Endodermal cell (in vitro differentiated cells): ENCODE data around the gene TACC2. TPM values are rescaled to one million over a fixed set of nuclear protein-coding genes. Genes with fewer than 3 reads are reported as not detected.

Experiments used
- DNase-seq: peaks from one replicate; pipeline ENCODE4 v3.0.0-alpha.2; 2017
- H3K27ac ChIP-seq: 2 replicates; pipeline ENCODE4 v1.5.1; 2013; ENCODE audit warnings: mild to moderate bottlenecking, low read depth, low read length, moderate library complexity
- H3K27me3 ChIP-seq: 2 replicates; pipeline ENCODE4 v1.6.1; 2013; ENCODE audit warnings: mild to moderate bottlenecking, low read length, moderate library complexity; ENCODE audit not compliant: insufficient read depth, control insufficient read depth, poor library complexity, severe bottlenecking
- H3K36me3 ChIP-seq: 2 replicates; pipeline ENCODE4 v1.7.0; 2013; ENCODE audit warnings: mild to moderate bottlenecking, low read length, moderate library complexity; ENCODE audit not compliant: control insufficient read depth, insufficient read depth
- H3K4me1 ChIP-seq: one replicate; pipeline ENCODE4 v1.7.0; 2013; ENCODE audit warnings: low read length; ENCODE audit not compliant: control insufficient read depth, insufficient read depth
- H3K4me3 ChIP-seq: 2 replicates; pipeline ENCODE4 v1.5.1; 2013; ENCODE audit warnings: mild to moderate bottlenecking, low read length, moderate library complexity
- H3K9ac ChIP-seq: 2 replicates; pipeline ENCODE4 v1.6.1; 2013; ENCODE audit warnings: mild to moderate bottlenecking, low read length, moderate library complexity; ENCODE audit not compliant: poor library complexity, severe bottlenecking; ENCODE audit errors: extremely low read depth
- H3K9me3 ChIP-seq: 2 replicates; pipeline ENCODE4 v1.6.1; 2013; ENCODE audit warnings: mild to moderate bottlenecking, low read length, moderate library complexity; ENCODE audit not compliant: control insufficient read depth
- H3K27ac Mint-ChIP-seq: 2 replicates; pipeline ENCODE4 v1.8.0; 2020; ENCODE audit warnings: mixed read lengths
- H3K27me3 Mint-ChIP-seq: 2 replicates; pipeline ENCODE4 v1.8.0; 2021; ENCODE audit warnings: mild to moderate bottlenecking, mixed read lengths; ENCODE audit not compliant: insufficient read depth
- H3K36me3 Mint-ChIP-seq: 2 replicates; pipeline ENCODE4 v1.8.0; 2020; ENCODE audit warnings: low read depth, mixed read lengths
- H3K4me1 Mint-ChIP-seq: 2 replicates; pipeline ENCODE4 v1.8.0; 2020; ENCODE audit warnings: mixed read lengths
- H3K4me3 Mint-ChIP-seq: 2 replicates; pipeline ENCODE4 v1.8.0; 2020; ENCODE audit warnings: mild to moderate bottlenecking, moderate library complexity, mixed read lengths
- H3K9me3 Mint-ChIP-seq: 2 replicates; pipeline ENCODE4 v1.8.0; 2020; ENCODE audit warnings: mild to moderate bottlenecking, mixed read lengths
- CTCF ChIP-seq: fragments of 200-600 bp; sonication (generic); conservative IDR thresholded peaks from 2 replicates; pipeline ENCODE4 v1.5.0; 2021; ENCODE audit warnings: antibody characterized with exemption, mild to moderate bottlenecking
- WGBS, 2 experiments: methylation state at CpG; one replicate each; pipeline versions ENCODE4 v1.1.5 to v1.1.7; 2013; ENCODE audit warnings: missing lambda C conversion rate in 2 of 2, mixed read lengths in 1 of 2; ENCODE audit not compliant: insufficient coverage in 1 of 2, insufficient read length in 1 of 2; 5-methylcytosine and 5-hydroxymethylcytosine counted together
- total RNA-seq, 2 donors: library from RNA; stranded (reverse); fragmentation: NEBNext Ultra II Directional in 1 of 2; extraction: Animal tissue kit (Norgen Biotek cat#: 25700) in 1 of 2; gene quantifications; 2 replicates in 1 of 2; 3 replicates in 1 of 2; pipeline ENCODE4 v1.2.1, GENCODE V29; 2021

The TACC2 gene
- total RNA-seq, 2 donors from 2014 or later: 24.5 to 34.1 TPM

- TF ChIP-seq CTCF: no peak
- 93 to 100% methylated on average over 3 to 5 of the region's 5 CpGs for WGBS, 2 experiments
These were observed 302.8 kb downstream of the TACC2 start for GRCh38 chr10:122291739-122292138.

GRCh38 chr10:122292376-122292775 is 303.4 kb downstream of the TACC2 start:
- Mint-ChIP-seq H3K36me3 (no peaks in the 10 kb centered on the region), H3K27ac (no peak overlapping the region), H3K9me3 (no peaks in the 10 kb centered on the region), H3K4me1 (peaks cover 16% of the 10 kb centered on the region), H3K4me3 (no peak overlapping the region), H3K27me3 (no peaks in the 10 kb centered on the region)
- no peaks in the 10 kb centered on the region for H3K27me3 ChIP-seq
- no peak for DNase-seq
- no peaks in the 10 kb centered on the region for H3K9me3 ChIP-seq
- no peak for TF ChIP-seq CTCF
- no peak overlapping the region for H3K9ac ChIP-seq
- WGBS, 2 experiments: 98 to 100% methylated on average over 2 to 3 of the region's 3 CpGs
- no peak overlapping the region for H3K27ac ChIP-seq
- no peak overlapping the region for H3K4me3 ChIP-seq
- H3K36me3 ChIP-seq: no peaks in the 10 kb centered on the region
- peaks cover 6% of the 10 kb centered on the region for H3K4me1 ChIP-seq

More at GRCh38 chr10:122291739-122292138, 302.8 kb downstream of the TACC2 start:
- Histone ChIP-seq H3K4me3 (no peak overlapping the region), H3K36me3 (no peaks in the 10 kb centered on the region), H3K4me1 (peaks cover 6% of the 10 kb centered on the region), H3K9me3 (no peaks in the 10 kb centered on the region), H3K27ac (no peak overlapping the region), H3K27me3 (no peaks in the 10 kb centered on the region), H3K9ac (no peak overlapping the region)
- Mint-ChIP-seq H3K9me3 (no peaks in the 10 kb centered on the region), H3K36me3 (no peaks in the 10 kb centered on the region), H3K27ac (no peak overlapping the region), H3K4me1 (peaks cover 20% of the 10 kb centered on the region), H3K4me3 (no peak overlapping the region), H3K27me3 (no peaks in the 10 kb centered on the region)
- no peak for DNase-seq

- H3K4me3 Mint-ChIP-seq: no peak overlapping the region
- Histone ChIP-seq H3K4me3 (no peak overlapping the region), H3K36me3 (no peaks in the 10 kb centered on the region), H3K4me1 (peaks cover 6% of the 10 kb centered on the region), H3K27ac (no peak overlapping the region), H3K27me3 (no peaks in the 10 kb centered on the region), H3K9me3 (no peaks in the 10 kb centered on the region), H3K9ac (no peak overlapping the region)
- DNase-seq: no peak
- H3K36me3 Mint-ChIP-seq: no peaks in the 10 kb centered on the region
- TF ChIP-seq CTCF: no peak
- H3K4me1 Mint-ChIP-seq: peaks cover 16% of the 10 kb centered on the region
- 94 to 98% methylated on average over 5 to 10 of the region's 10 CpGs for WGBS, 2 experiments
- no peak overlapping the region for H3K27ac Mint-ChIP-seq
- H3K27me3 Mint-ChIP-seq: no peaks in the 10 kb centered on the region
- H3K9me3 Mint-ChIP-seq: no peaks in the 10 kb centered on the region
These were observed 304.4 kb downstream of the TACC2 start for GRCh38 chr10:122293156-122293960.
